HG03135 (cell line): Measurements from ENCODE around the gene CSE1L.
A peak's percentile ranks its signal among the peaks of the same experiment; 100 is the strongest.
"Not testable (repeated sequence)": the region's sequence is repeated elsewhere in the genome, so short reads cannot be mapped to it uniquely, and the experiment has no call there.

Experiments
- ATAC-seq: cut with Tn5 transposase; IDR thresholded peaks from one replicate; pipeline ENCODE4 v1.9.1; 2021; ENCODE audit warnings: mild to moderate bottlenecking, moderate library complexity; ENCODE audit not compliant: unreplicated experiment

Gene CSE1L, protein sequence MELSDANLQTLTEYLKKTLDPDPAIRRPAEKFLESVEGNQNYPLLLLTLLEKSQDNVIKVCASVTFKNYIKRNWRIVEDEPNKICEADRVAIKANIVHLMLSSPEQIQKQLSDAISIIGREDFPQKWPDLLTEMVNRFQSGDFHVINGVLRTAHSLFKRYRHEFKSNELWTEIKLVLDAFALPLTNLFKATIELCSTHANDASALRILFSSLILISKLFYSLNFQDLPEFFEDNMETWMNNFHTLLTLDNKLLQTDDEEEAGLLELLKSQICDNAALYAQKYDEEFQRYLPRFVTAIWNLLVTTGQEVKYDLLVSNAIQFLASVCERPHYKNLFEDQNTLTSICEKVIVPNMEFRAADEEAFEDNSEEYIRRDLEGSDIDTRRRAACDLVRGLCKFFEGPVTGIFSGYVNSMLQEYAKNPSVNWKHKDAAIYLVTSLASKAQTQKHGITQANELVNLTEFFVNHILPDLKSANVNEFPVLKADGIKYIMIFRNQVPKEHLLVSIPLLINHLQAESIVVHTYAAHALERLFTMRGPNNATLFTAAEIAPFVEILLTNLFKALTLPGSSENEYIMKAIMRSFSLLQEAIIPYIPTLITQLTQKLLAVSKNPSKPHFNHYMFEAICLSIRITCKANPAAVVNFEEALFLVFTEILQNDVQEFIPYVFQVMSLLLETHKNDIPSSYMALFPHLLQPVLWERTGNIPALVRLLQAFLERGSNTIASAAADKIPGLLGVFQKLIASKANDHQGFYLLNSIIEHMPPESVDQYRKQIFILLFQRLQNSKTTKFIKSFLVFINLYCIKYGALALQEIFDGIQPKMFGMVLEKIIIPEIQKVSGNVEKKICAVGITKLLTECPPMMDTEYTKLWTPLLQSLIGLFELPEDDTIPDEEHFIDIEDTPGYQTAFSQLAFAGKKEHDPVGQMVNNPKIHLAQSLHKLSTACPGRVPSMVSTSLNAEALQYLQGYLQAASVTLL

DNA sequence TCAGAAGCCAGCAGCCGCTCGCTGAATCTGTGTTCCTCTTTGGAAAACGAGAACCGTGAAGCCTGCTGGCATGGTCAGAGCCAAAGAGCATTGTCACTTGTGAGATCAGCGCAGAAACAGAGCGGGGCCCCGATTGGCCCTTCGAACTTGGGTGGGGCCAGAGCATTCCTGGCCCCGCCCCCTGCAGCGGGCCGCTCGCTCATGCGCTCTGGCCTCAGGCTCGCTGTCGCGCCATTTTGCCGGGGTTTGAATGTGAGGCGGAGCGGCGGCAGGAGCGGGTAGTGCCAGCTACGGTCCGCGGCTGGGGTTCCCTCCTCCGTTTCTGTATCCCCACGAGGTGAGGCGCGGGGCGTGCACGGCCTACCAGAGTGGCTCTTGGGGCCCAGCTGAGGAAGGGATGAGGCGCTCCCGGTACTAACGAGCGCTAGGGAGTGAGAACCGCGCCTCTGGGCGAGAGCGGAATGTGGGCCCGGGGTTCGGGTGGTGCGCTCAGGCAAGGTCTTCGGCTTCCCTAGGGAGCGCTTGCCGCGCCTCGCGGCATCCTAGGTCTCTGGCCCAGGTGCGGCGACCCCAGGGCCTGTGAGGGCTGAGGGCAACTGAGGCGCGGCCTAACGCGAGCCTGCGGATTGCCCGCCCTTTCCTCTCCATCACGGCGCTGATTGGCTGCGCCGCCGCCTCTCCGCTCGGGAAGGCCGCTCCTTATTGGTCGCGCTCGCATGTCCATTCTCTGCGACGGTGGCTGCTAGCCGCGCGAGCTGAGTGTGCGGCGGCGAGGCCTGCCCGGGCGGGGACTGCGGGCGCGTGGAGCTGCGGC, at the start of gene CSE1L:
CSE1L (plus strand) TSS at position 226 of the 814 bp plus-strand sequence. CDS start 12,152 bp downstream, outside the sequence.
- peak; percentile 79 for ATAC-seq

DNA sequence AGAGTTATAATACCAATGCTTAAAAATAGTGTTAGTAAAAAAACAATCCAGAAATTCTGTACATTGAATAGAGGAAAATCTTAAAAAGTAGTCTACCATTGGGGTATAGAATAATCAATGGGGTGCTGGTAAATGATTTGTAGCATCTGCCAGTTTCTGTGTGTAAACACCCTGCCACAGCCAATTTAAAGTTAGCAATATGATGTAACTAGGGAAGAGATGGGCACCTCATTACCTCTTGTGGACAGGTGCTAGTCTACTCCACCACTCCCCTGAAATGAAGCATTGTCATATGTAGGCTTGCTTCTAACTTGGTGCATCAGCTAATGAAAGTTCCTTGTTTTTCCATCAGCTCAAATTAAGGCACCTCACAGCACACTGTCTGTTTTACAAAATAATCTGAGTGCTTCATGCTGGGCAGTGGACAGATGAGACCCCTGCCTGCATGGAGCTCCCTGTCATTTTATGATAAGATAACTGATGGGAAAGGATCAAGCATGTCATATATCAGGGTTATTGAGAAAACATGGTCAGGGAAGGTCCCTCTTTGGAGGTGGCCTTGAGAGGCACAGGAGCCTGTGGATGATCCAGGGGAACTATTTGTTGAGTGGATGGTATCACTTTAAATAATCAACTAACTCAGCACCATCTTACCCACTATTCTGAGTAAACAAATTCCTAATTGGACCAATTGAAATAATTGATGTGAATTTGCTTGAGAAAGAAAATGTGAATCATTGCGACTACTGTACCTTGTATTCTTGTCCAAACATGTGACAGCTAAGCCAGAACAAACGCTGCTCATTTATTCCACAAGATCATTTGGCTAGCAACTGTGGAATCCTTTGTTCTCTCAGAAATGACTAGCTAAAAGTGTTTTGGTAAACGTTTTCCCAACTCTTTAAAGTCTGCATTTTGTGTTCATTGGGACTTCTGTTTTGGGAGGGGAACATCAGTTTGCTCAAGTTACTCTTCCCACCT, 45.9 kb upstream of the CSE1L start:
- ATAC-seq = no peak

DNA sequence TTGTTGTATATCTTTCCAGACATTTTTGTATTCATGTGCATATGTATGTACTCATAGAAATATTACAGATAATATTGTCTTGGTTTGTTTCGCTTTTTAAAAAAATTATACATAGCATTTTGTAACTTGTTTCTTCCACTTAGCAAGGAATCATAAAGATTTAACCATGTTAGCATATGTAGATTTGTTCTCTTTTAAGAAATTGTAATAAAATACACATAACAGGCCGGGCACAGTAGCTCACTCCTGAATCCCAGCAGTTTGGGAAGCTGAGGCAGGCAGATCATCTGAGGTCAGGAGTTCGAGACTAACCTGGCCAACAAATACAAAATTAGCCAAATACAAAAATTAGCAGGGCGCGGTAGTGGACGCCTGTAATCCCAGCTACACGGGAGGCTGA, 44.4 kb upstream of the CSE1L start:
- no peak for ATAC-seq

DNA sequence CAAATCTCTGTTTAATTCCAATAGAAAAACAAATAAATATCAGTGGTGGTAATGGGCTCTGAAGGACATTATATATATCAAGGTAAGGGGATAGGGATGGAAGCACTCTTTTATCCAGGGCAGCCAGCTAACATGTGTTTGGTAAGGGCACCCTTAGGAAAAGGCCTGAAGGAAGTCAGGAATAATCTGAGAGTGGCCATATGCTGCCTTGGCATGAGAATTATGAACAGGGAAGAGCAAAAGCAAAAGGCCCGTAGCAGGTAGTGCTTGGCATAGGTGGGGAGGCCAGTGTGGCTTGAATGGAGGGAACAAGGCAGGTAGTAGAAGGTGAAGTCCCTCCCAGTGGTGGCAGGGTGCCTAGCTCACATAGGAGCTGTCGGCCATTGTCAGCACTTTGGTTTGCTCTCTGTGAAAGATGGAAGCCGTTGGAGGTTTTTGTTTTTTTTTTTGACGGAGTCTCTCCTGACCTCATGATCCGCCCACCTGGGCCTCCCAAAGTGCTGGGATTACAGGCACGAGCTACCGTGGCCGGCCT, 39.6 kb upstream of the CSE1L start:
- ATAC-seq = no peak

DNA sequence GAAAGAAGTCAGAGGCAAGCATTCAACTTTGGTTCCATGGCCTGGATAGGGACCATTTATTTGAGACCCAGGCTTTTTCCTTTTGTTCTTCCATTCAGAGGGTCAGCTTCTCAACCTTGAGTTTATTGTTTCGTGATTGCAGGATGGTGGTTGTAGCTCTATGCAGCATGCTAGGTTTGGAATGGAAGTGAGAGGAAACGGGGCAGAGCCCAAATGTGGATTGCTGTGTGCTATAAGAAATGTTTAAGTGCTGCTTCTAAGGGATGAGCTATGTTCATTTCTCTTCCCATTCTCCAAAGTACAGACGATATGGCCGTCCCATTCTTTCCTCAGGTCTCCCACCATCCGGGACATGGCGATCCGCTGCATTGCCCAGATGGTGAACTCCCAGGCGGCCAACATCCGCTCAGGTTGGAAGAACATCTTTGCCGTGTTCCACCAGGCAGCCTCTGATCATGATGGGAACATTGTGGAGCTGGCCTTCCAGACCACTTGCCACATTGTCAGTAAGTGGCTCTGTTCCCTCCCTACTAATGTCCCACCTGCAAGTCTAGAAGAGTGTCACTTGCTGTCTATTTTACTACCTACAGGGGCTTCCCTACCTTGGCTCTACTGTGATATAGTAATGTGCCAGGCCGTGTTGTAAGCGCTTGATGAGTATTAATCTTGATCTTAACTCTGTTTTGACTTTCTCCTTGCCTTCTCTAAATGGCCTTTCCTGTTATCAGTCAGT, 36.0 kb upstream of the CSE1L start:
- no peak for ATAC-seq

DNA sequence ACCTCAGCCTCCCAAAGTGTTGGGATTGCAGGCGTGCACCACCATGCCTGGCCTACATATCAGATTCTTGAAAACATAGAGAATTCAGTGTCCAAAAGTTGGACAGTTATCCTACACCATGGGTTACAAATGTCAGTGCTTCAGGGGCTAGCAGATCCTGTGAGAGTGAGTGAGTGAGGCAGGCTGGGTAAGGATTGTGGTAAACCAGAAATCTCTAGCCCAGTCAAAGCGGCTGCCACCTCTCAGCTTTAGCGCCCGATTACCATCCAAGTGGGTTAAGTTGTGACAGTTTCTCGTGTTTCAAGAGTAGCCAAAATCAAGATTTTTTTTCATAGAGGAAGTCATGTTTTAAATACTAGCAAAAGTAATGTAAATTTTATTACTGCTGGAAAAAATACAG, 21.9 kb upstream of the CSE1L start:
- no peak for ATAC-seq

DNA sequence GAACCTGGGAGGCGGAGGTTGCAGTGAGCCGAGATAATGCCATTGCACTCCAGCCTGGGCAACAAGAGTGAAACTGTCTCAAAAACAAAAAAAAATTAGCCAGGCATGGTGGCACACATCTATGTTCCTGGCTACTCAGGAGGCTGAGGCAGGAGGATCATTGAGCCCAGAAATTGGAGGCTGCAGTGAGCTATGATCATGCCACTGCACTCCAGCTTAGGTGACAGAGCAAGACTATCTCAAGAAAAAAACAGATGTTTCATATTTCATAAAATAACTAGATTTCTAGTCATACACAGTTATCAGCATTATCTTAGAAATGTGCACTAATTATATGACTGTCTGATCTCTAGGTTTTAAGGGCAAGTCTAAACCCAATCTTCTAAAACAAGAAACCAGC, 17.9 kb upstream of the CSE1L start:
- not testable (repeated sequence) for ATAC-seq

DNA sequence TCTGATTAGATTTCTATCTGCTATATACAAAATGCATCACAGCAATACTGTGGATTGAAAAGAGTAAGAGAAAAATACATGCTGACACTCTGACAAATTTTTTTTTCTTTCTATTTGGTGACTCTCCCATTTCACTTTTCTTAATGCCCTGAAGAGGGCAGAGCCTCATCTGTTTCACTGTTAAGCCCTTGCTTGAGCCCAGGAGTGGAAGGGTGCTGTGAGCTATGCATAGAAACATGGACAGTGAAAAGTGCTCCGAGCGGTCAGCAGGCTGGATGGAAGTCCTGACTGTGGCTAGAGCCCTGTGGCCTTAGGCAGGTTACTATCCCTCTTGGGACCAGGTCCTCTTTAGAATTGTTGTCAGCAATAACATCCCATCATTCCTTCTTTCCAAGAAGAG, 17.4 kb upstream of the CSE1L start:
- no peak for ATAC-seq

DNA sequence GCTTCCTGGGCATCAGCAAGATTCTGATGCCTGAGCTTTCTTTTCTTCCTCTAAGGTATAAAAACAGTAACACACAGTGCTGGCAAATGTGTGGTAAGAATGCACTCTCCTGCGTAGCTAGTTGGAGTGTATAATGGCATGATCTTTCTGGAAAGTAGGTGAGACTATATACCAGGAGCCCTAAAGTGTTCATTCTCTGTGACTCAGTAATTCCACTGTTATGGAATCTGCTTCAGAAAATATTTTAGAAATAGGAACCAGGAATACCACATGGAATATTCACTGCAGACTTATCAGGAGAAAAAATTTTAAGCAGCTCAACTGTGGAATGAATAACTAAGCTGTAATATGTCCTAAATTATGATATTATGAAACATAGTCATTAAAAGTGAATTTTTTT, 16.9 kb upstream of the CSE1L start:
- ATAC-seq = no peak

DNA sequence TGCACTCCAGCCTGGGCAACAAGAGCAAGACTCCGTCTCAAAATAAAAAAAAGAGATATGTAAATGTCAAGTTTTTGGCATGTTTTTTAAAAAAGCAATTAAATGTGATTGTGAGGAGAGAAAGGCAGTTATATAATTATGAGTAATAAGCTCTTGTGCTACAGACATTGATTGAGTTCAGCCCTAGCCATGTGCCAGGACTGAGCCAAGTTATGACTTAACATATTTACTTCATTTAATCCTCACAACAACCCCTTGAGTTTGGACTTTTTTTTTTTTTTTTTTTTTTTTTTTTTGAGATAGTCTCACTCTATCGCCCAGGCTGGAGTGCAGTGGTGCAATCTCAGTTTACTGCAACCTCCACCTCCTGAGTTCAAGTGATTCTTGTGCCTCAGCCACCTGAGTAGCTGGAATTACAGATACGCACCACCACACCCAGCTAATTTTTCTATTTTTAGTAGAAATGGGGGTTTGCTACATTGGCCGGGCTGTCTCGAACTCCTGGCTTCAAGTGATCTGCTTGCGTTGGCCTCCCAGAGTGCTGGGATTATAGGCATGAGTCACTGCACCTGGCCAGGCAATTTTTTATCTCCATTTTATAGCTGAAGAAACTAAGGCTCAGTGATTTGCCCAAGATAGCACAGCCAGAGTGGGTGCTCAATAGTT, 15.0 kb upstream of the CSE1L start:
- ATAC-seq = no peak

DNA sequence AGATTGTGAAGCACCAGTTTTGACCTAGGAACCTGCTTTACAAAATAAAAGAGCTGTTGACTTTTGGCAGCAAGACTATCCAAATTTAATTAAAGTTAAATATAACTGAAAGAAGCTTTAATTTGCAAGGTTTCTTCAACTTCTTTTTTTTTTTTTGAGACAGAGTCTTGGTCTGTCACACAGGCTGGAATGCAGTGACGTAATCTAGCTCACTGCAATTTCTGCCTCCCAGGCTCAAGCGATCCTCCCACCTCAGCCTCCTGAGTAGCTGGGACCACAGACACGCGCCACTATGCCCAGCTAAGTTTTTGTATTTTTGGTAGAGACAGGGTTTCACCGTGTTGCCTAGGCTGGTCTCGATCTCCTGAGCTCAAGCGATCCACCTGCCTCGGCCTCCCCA, 13.7 kb upstream of the CSE1L start:
- ATAC-seq = no peak

DNA sequence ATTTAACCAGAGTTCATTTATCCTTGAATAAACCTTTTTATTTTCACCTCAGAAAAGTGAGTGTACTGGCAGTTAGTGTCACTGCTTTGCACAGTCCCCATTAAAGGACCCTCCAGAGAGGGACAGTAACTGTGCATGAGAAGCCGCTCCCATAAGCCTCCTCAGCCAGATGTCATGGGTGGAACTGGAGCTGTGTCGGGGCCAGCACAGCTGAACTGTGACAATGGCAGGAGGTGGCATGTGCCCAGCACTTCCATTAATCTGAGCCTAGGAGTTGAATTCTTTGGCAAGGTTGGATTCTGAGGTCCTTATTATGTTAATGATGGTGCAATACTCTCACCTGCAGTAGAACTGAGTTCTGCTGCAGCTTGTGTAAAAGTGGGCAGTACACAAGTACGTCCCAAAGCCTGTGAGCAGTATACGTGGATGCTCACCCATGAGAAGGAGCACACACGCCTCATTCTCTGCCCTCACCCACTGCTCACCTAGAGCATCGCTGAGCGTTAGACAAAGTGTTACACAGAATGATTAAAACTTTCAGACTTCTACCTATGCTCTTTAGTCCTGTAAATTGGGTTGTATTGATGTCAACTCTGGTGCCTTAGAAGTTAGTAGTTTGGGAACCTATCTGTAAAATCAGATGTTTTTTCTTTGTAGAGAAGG, 11.9 kb upstream of the CSE1L start:
- ATAC-seq = no peak

DNA sequence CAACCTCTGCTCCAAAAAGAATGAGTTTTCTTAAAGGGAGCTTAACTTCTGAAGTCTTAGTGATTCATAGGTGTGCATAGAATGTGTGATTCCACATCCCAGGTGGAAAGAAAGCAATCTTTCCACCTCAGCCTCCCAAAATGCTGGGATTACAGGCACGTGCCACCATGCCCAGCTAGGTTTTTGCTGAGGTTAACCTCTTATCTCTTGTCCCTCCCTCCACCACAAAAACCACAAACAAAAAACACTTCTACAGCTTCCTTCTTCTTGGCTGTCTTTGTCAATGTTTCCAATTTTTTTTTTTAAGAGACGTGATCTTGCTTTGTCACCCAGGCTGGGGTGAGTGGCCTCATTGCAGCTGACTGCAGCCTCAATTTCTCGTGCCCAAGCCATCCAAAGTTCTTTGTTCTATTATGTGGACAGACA, 8.1 kb upstream of the CSE1L start:
- ATAC-seq = no peak

DNA sequence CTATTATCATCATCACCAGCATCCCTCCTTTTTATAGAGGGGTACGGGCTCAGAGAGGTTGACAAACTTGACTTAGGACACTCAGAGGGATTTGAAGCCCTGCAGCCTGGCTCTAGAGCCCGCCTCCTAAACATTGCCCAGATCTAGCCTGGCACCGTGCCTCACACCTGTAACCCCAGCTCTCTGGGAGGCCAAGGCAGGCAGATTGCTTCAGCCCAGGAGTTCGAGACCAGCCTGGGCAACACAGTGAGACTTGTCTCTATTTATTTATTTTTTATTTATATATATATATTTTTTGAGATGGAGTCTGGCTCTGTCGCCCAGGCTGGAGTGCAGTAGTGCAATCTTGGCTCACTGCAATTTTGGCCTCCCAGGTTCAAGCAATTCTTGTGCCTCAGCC, 6.3 kb upstream of the CSE1L start:
- no peak for ATAC-seq

DNA sequence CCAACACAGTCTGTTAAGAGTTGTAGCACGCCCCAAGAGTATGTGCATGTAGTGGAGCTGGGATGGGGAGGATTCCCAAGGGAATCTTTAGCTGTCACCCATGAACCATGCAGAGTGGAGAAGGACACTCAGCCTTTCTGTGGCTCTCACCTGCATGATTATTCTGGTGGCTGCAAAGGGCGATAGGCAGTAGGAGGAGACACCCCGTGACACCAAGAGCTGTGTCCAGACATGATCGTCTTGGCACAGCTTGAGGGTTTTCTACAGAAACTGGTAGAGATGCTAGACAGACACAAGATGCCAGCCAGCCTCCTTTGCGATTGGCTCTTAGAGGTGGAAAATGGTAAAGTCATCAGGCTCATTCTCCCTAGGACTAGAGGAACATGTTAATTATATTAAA, 3.1 kb upstream of the CSE1L start:
- no peak for ATAC-seq

DNA sequence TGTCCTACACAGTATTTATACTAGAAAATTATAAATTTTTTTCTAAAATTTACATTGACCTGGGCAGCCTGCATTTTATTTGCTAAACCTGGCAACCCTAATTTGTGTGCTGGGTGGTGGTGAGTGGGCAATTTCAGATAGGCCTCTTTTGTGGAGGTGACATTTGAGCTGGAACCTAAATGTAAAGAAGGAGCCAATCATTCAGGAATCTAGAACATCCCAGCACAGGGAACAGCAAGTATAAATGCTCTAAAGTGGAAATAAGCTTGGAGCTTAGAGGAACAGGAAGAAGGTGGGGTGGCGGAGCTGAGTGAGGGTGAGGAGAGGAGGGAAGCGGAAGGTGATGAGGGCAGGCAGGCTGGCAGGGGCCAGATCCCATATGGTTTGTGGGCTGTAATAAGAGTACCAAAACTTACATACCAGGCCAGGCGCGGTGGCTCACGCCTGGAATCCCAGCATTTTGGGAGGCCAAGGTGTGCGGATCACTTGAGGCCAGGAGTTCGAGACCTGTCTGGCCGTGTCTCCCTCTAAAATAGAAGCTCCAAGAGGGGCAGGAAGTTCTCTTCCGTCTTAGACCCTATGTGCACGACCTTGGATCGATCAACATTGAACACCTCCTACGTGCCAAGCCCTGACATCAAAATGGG, 549 bp upstream of the CSE1L start:
- ATAC-seq = no peak

DNA sequence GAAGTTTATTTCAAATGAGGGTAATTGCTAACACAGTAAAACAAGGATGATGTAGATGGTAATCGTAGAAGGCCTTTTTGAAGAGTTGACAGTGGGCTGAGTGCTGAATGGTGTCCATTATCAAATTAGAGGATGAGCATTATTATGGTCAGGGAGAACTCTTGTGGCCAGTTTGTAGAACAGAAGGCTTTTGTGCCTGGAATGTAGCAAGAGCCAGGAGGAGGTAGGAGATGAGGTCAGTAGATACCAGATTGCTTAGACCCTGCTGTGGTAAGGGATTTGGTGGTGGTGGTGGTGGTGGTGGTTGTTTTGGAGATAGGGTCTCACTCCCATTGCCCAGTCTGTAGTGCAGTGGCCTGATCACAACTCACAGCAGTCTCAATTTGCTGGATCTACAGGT, 6.2 kb downstream of the CSE1L start:
- no peak for ATAC-seq
